SK-N-MC (cell line): ENCODE measurements around the gene SLBP.

Source experiments
- DNase-seq: peaks from one replicate; pipeline ENCODE4 v3.0.0-alpha.2; 2011; ENCODE audit warnings: low read depth, low spot score
- H3K27ac ChIP-seq: fragments of 200-600 bp; sonication (generic); 2 replicates; pipeline ENCODE4 v1.5.1; 2016; ENCODE audit warnings: mixed run types
- H3K36me3 ChIP-seq: fragments of 200-600 bp; sonication (generic); 2 replicates; pipeline ENCODE4 v1.6.1; 2017; ENCODE audit warnings: antibody characterized with exemption, low read length, mixed read lengths; ENCODE audit not compliant: insufficient read depth
- H3K4me3 ChIP-seq: fragments of 200-600 bp; sonication (generic); 2 replicates; pipeline ENCODE4 v1.5.1; 2016
- H3K9ac ChIP-seq: fragments of 200-600 bp; sonication (generic); 2 replicates; pipeline ENCODE4 v1.8.0; 2017; ENCODE audit warnings: mixed run types, mixed read lengths; ENCODE audit not compliant: insufficient read length
- H3K9me3 ChIP-seq: fragments of 200-600 bp; sonication (generic); 2 replicates; pipeline ENCODE4 v1.6.1; 2017; ENCODE audit warnings: low read depth, mild to moderate bottlenecking, antibody characterized with exemption, low read length, moderate library complexity, mixed read lengths
- EZH2 ChIP-seq: fragments of 200-600 bp; sonication (generic); IDR thresholded peaks from one replicate; pipeline ENCODE4 v1.6.1; 2017; ENCODE audit warnings: antibody characterized with exemption
- FOXP2 ChIP-seq: optimal IDR thresholded peaks from 2 replicates; pipeline ENCODE3; 2011; ENCODE audit warnings: mild to moderate bottlenecking, moderate library complexity; ENCODE audit not compliant: insufficient read depth; ENCODE audit errors: extremely low read length, control extremely low read depth
- POLR2AphosphoS5 ChIP-seq: IDR thresholded peaks from 2 replicates; pipeline ENCODE4 v1.6.1; 2012; ENCODE audit warnings: mild to moderate bottlenecking, low read depth, low read length, borderline replicate concordance

SLBP gene

DNA sequence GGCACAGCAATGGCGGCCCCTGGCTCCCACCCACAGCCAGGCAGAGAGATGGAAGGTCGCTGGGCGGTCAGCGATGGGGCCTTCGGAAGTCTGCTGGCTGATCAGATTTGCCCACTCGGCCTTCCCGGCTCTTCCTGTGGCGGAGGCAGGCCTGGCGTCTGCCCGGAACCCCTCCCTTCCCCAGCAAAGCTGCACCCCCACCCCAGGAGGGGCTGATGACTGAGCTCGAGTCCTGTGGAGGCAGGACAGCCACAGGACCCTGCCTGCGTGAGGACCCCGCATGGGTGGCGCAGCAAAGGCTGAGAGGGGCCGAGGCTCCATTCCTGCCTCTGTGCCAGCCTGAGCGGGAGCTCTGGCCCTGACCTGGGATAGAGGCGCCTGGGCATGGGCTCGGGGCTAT, 44.0 kb upstream of the SLBP start:
- H3K9ac ChIP-seq: no peak overlapping the region
- no peaks in the 10 kb centered on the region for H3K9me3 ChIP-seq
- H3K4me3 ChIP-seq: no peak overlapping the region
- TF ChIP-seq FOXP2: no peak
- no peak for TF ChIP-seq POLR2AphosphoS5
- TF ChIP-seq EZH2: no peak
- H3K27ac ChIP-seq: no peak overlapping the region
- no peak for DNase-seq
- H3K36me3 ChIP-seq: no peaks in the 10 kb centered on the region

DNA sequence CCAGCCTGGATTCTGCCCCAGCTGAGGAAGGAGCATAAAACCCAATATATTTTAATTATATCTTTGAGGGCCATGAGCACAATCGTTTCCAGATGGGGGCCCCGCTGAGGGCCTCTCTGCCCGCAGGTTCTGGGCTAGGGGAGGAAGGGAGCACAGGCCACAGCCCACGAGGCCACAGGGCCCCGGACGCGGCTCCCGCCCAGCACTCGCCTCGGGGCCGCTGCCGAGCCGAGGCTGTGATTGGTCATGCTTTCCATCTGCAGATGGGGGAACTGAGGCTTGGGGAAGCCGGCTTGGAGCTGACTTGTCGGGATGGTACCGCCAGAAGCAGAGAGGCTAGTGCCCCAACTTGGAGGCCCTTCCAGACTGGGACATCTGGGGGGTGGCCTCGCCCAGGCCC, 43.2 kb upstream of the SLBP start:
- Histone ChIP-seq H3K9me3 (no peaks in the 10 kb centered on the region), H3K36me3 (no peaks in the 10 kb centered on the region), H3K27ac (peak overlapping the region; percentile 73), H3K9ac (no peak overlapping the region), H3K4me3 (no peak overlapping the region)
- DNase-seq: no peak
- TF ChIP-seq FOXP2 (no peak), POLR2AphosphoS5 (no peak), EZH2 (no peak)

DNA sequence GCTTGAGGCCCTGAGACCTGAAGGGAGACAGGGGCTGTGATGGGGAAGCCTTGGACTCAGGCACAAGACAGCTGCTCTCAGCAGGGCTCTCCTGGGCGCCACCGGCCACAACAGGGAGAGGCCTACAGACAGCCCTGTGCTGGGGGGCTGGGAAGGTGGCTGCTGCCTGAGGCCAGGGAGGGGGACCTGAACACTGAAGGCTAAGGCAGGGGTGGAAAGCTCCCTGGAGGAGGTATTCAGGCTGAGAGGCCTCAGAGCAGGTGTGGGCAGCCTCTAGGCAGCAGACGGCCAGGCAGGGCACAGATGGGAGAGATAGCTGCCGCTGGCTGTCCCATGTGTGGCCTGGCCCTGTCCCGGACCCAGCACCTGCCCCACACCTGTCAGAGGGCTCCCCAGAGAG, 42.2 kb upstream of the SLBP start:
- DNase-seq: no peak
- H3K27ac ChIP-seq: no peak overlapping the region
- TF ChIP-seq POLR2AphosphoS5 (no peak), FOXP2 (no peak), EZH2 (no peak)
- no peaks in the 10 kb centered on the region for H3K9me3 ChIP-seq
- no peak overlapping the region for H3K4me3 ChIP-seq
- no peak overlapping the region for H3K9ac ChIP-seq
- no peaks in the 10 kb centered on the region for H3K36me3 ChIP-seq

DNA sequence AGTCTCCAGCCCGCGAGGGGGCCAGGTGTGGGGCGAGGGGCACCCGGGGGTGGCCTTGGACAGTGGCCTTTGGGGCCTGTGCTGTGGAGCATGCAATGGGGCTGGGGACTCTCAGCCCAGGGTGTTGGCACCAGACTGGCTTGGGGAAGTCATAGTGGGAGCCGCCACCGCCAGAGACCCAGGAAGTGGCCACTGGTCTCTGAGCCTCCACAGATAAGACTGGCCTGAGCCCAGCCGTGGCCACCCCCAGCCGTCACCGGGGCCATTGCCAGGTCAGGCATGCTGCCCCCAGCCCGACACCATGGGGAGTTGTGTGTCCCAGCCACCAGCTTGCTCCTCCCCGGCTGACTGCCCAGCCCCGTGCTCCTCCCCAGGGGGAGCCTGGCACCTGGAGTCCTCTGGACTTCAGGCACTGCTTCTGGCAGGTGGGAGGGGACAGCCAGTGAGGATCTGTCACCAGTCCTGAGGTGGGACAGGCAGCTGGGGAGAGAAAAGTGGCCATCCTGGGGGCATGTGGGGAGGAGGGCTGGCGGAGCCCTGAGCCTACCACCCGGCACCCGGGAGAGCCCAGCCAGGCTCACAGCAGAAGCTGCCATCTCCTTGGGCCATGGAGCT, 41.7 kb upstream of the SLBP start:
- Histone ChIP-seq H3K36me3 (no peaks in the 10 kb centered on the region), H3K9ac (no peak overlapping the region), H3K4me3 (no peak overlapping the region), H3K9me3 (no peaks in the 10 kb centered on the region), H3K27ac (no peak overlapping the region)
- DNase-seq: no peak
- TF ChIP-seq EZH2: no peak
- no peak for TF ChIP-seq FOXP2
- no peak for TF ChIP-seq POLR2AphosphoS5

DNA sequence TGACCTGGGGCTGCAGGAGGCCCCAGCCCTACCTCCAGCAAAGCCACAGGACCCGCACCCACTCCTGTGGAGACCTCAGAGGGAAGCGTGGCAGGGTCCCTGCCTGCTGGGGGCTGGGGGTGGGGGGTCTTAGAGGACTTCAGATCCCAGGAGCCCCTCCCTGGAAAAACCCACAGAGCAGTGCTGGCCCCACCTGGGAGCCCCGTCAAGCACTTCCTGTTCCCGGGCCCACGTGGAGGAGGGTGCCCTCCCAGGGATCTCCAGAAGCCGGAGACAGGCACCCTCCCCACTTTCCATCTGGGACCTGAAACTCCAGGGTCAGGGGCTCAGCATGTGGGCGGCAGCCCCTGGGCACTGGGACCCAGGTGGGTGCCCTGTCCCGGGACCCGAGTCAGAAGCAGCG, 41.2 kb upstream of the SLBP start:
- no peak overlapping the region for H3K27ac ChIP-seq
- H3K36me3 ChIP-seq: no peaks in the 10 kb centered on the region
- H3K4me3 ChIP-seq: no peak overlapping the region
- H3K9me3 ChIP-seq: no peaks in the 10 kb centered on the region
- H3K9ac ChIP-seq: no peak overlapping the region
- TF ChIP-seq EZH2: no peak
- DNase-seq: no peak

DNA sequence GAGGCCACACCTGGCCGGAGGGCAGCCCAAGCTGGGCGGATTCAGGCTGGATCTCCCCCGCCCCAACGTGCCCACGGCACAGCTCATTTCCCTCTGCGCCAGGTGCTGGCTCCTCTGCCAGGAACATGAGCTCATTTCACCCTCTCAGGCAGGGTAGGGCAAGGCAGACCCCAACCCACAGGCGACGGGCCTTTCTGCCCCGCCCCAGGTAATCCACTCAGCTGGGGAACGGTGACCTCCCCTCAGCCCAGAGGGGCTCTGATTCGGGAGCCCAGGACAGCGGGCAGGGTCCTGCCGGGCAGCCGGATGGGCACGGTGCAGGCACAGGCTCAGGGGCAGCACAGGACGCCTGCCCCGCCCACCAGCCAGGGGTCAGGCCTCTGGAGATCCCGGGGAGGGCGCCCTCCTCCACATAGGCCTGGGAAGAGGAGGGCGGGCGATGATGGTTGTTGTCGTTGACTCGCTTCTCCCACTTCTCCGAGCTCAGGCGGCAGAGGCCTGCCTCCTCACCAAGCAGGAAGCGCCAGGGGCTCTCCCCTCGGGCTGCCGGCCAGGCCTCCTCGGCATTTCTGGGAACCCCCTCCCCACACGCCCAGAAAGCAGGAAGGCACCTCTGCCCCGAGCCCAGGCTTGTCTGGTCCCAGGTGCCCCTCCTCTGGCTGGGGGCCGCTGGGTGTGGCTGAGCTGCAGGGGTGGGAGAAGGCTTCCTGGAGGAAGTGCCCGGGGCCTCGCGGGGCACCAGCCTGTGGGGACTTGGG, 40.3 kb upstream of the SLBP start:
- Histone ChIP-seq H3K9me3 (no peaks in the 10 kb centered on the region), H3K9ac (no peak overlapping the region), H3K4me3 (no peak overlapping the region), H3K27ac (no peak overlapping the region), H3K36me3 (no peaks in the 10 kb centered on the region)
- DNase-seq: no peak
- TF ChIP-seq EZH2 (no peak), POLR2AphosphoS5 (no peak), FOXP2 (no peak)

DNA sequence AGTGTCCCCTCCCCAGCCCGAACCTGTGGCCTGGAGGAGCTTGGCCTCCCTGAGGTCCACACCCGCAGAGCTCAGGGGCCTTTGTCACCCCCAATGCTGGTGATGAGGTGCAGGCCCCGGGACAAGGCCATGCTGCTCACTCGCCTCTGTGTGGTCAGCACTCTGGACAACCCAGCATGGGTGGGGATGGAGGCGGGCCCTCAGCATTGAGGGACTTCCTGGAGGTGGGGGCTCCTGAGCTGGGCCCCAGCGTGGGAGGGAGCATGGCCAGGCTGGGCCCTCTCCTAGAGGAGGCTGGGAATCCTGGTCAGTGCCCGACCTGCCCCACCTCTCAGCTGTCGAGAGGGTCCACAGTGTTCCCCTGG, 39.8 kb upstream of the SLBP start:
- Histone ChIP-seq H3K27ac (no peak overlapping the region), H3K9ac (no peak overlapping the region), H3K4me3 (no peak overlapping the region), H3K36me3 (no peaks in the 10 kb centered on the region), H3K9me3 (no peaks in the 10 kb centered on the region)
- TF ChIP-seq EZH2 (no peak), FOXP2 (no peak), POLR2AphosphoS5 (no peak)
- no peak for DNase-seq

DNA sequence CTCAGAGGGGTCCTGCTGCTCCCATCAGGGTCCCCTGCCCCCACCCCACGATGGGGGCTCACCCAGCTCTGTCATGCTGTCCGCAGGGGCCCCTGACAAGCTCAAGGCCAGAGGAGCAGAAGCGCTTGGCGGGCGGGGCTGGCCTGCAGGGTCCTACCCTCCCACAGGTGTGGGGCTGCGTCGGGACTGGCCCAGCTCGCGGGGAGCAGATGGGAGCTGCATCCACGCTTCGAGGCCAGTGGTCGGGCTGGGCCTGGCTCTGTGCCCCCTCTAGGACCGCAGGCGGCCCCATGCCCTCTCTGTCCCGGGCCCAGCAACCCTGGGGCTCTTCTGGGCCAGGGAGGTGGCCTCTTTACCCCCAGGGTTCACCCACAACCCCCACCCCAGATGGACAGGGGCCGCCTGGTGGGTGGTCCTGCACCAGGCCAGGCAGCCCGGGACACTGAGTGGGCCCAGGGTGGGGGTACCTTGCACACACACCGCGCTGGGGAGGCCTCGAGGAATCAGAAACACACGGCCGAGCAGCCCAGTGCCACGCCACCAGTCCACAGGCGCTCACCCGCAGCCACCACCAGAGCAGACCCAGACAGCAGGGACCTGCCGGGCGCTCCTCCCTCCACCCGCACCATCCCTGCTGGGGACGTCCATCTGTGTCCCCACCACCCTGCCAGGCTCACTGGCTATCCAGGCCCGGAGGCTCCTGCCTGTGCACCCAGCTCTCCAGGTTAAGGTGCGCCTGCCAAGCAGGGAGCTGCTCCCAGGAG, 39.2 kb upstream of the SLBP start:
- Histone ChIP-seq H3K27ac (no peak overlapping the region), H3K9ac (no peak overlapping the region), H3K9me3 (no peaks in the 10 kb centered on the region), H3K36me3 (no peaks in the 10 kb centered on the region), H3K4me3 (no peak overlapping the region)
- TF ChIP-seq FOXP2 (no peak), EZH2 (no peak), POLR2AphosphoS5 (no peak)
- no peak for DNase-seq
